GM18498 (cell line): ENCODE results near the gene YAF2.
A peak's percentile ranks its signal among the peaks of the same experiment; 100 is the strongest.

Source experiments
- ATAC-seq: cut with Tn5 transposase; IDR thresholded peaks from one replicate; pipeline ENCODE4 v1.9.1; 2021; ENCODE audit warnings: mild to moderate bottlenecking, moderate library complexity; ENCODE audit not compliant: unreplicated experiment

Gene YAF2, protein sequence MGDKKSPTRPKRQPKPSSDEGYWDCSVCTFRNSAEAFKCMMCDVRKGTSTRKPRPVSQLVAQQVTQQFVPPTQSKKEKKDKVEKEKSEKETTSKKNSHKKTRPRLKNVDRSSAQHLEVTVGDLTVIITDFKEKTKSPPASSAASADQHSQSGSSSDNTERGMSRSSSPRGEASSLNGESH

DNA sequence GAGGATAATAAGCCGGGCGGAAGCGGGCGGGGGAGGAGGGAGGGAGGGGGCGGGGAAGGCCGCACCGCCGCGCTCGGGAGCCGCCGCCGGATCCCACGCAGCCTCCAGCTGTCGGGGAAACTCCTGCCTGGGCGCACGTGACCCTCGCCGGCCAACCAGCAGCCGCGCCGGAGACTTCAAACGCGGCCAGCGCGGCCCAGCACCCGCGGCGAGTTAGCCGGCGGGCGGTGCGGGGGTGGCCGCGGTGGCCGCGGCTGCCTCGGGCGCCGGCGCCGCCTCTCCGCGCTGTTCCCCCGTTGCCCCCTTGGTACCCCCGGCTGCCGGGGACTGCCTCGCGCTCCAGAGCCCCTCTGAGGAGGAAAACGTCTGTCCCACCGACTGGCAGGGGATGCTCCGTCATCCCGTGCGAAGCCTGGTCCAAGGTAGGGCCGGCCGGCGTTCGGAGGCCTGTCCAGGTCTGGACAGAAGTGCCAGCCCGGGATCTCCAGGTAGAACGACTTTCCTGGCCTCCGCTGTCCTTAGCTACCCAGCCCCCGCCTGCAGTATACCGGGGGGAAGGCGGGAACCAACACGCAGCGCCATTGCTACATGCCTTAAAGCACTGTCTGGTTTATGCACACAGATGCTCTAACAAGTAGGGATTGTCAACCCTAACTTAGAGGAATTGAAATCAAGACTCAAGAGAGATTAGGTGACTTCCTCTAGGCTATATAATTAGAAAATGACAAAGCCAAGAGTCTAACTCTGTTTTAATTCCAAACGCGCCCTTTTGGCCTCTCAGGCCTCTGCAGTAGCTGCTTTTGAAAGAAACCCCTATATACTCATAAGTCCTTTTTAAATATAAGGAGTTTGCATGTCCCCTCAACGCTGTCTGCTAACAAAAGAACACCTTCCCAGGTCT is at the start of gene YAF2:
TSS of gene YAF2 (minus strand) at position 9 of the 901 bp plus-strand sequence. CDS start 68 bp downstream, outside the sequence.
- peak; percentile 87 for ATAC-seq

DNA sequence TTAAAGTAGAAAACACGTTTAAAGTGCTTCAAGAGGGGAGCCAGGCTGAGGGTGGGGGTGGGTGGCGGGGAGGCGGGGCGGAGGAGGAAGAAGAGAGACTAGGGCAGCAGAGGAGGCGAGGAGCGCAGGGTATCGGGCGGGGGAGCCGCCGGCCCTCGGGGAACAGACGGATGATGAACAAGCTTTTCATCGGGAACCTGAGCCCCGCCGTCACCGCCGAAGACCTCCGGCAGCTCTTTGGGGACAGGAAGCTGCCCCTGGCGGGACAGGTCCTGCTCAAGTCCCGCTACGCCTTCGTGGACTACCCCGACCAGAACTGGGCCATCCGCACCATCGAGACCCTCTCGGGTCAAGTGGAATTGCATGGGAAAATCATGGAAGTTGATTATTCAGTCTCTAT is 48.7 kb upstream of the YAF2 start:
- ATAC-seq = no peak

- ATAC-seq = no peak
These were observed 47.4 kb upstream of the YAF2 start for GRCh38 chr12:42285431-42285830.

GRCh38 chr12:42284876-42285275 is 46.8 kb upstream of the YAF2 start:
- no peak for ATAC-seq

DNA sequence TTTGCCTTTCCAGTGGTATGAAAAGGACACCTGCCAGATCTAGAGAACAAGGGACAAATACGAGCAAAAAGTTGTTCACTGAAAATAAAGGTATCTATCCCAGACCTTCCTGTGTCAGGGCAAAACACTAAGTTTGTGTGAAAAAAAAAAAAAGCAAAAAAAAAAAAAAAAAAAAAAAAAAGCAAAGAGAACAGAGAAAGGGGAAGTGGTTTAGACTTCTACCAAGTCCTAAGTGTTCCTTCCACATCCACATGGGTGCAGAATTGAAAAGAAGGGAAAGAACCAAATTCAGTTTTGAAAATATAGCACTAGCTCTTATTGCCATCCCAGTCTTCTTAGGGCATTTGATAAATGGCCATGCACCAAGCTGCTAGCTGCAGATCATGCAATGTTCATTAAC is 46.1 kb upstream of the YAF2 start:
- no peak for ATAC-seq

GRCh38 chr12:42283739-42284138 is 45.7 kb upstream of the YAF2 start:
- ATAC-seq = no peak

- ATAC-seq = no peak
These were observed 44.2 kb upstream of the YAF2 start for GRCh38 chr12:42282294-42282693.

DNA sequence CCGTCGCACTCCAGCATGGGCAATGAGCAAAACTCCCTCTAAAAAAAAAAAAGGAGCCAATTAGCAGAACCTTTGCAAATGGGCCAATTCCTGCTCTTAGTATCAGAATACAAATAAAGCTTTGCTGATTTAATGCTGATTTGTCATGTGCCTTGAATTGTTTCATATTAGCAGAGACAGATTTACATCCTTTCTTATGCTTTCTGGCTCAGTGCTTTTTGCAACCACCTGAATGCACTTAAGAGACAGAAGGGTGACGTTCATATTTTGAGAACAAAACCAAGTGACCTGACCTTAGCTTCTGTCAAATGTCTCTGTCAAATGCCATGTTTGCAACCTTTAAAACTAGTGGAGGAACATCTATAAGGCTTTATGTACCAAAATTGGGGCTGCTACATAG is 43.8 kb upstream of the YAF2 start:
- no peak for ATAC-seq

- no peak for ATAC-seq
These were observed 43.2 kb upstream of the YAF2 start for GRCh38 chr12:42281278-42281677.

GRCh38 chr12:42278128-42278510 is 40.1 kb upstream of the YAF2 start:
- ATAC-seq = no peak

- no peak for ATAC-seq
These were observed 39.5 kb upstream of the YAF2 start for GRCh38 chr12:42277396-42278127.

GRCh38 chr12:42275499-42275898 is 37.5 kb upstream of the YAF2 start:
- no peak for ATAC-seq

DNA sequence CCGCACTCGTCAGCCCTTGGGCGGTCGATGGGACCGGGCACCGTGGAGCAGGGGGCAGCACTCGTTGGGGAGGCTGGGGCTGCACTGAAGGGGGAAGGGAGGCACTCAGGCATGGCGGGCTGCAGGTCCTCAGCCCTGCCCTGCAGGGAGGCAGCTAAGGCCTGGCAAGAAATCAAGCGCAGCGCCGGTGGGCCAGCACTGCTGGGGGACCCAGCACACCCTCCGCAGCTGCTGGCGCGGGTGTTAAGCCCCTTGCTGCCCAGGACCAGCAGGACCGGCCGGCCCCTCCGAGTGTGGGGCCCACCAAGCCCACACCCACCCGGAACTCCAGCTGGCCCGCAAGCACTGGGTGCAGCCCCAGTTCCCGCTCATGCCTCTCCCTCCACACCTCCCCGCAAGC is 35.7 kb upstream of the YAF2 start:
- ATAC-seq = no peak

- ATAC-seq = no peak
These were observed 32.5 kb upstream of the YAF2 start for GRCh38 chr12:42270596-42270995.

DNA sequence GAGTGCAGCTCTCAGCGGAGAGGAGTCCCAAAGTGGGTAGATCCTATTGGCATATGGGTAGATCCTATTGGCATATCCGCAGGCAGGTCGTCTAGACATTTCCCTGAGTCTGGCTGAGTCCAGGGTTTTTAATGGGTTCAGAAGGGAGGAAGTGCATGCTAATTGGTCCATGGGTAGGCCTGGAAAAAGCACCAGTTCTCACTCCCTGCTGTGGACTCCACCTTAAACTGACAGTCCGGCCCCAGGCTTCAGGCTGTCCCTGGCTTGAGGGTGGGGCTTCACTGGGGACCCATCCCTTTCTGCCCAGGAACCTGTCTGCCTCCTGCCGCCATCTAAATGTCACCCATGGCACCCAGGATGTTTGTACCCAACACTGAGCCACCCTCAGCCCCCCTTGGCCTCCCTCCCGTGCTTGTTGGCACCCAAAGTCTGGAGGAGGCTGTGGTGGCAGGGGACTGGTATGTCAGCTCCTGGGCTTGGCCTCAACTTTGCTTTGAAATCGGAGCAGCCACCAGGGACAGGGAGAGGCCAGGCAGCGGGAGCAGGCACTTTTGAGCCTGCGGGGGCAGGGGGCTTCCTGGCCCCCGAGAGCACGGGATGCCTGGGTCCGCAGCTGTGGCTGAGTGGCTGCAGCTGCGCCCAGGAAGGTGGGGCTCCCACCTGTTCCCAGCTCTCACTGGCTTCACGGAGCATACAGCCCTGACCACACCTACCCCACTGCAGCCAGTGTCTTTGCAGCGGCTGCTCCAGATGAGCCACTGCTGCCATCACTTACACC is 29.6 kb upstream of the YAF2 start:
- ATAC-seq = no peak

DNA sequence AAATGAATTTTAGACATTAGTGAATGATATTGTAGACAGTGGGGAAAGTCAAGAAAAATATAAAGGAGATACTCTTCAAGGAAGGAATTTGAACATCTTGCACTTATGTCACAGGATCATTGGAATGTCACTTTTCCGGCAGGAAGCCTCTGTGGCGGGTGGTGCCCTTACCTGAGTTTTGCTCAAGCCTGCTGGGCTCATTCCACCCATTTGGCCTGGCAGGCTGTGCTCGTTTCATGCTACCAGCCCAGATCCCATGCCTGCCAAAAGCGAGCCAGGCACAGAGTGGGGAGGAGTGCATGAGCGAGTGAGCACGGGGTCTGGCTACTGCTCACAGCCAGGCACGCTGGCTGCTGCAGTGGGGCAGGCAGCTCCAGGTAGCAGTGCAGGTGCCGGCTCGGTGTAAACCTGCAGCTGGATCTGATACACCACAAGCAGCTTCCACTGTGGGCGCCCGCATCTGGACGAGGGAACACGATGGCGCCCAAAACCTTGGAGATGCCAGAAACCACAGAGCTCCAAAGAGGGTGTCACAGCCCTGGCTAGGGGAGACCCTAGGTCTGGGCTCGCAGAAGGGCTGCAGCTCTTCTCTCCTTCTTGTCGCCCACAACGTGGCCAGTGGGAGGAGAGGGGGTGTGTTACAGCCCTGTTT is 28.7 kb upstream of the YAF2 start:
- ATAC-seq = no peak

DNA sequence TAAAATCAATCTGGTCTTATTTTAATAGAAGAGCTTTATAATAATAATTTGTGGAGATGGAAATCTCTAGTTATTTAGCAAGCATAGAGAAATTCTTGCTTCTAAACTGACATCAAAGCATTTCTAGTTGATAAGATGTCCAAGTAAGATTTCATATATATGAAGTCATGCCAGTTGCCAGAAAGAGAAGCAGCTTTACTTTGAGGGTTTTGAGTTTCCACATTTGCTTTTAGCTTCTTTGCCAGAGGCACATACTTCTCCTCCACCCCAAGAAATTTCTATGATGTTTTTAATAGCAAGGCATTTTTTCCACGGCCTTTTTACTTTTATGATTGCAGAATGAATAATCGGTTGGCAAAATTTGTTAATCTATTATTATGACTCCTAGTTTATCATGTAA is 24.2 kb upstream of the YAF2 start:
- no peak for ATAC-seq

DNA sequence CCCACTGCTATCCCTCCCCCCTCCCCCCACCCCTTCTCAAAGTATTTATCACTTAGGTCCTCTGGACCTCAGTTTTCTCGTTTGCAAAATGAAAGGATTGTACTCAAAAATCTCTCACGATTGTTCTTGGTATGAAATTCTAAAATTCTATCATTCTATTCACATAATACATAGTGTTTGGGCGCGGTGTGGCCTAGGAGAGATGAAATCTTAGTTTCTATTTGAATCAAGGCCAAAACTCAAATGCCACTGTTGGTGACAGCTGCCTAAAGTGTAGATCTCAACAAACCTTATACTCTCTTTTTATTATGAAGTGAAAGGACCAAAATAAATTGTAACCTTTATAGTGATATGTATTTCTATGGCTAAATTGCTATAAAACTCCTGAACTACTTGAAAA is 23.7 kb upstream of the YAF2 start:
- ATAC-seq = no peak

GRCh38 chr12:42260518-42260917 is 22.5 kb upstream of the YAF2 start:
- no peak for ATAC-seq

GRCh38 chr12:42259699-42260098 is 21.7 kb upstream of the YAF2 start:
- no peak for ATAC-seq

GRCh38 chr12:42255866-42256261 is 17.8 kb upstream of the YAF2 start:
- no peak for ATAC-seq
